Stomach (tissue), 4 donors: Measurements from ENCODE around the gene SOCS1.

ENCODE experiments used
- CTCF ChIP-seq, 7 experiments: fragments of 450-650 bp in 4 of 7; fragments of 200-600 bp in 3 of 7; sonication (generic) in 3 of 7; IDR thresholded peaks; one replicate each; pipeline ENCODE4 v1.5.1; 2016 to 2019; ENCODE audit warnings: antibody characterized with exemption in 7 of 7, control low read depth in 2 of 7, mild to moderate bottlenecking in 1 of 7
- POLR2A ChIP-seq, 4 donors: fragments of 450-650 bp; IDR thresholded peaks; one replicate each; pipeline ENCODE4 v1.6.1; 2016; ENCODE audit warnings: antibody characterized with exemption in 4 of 4, control low read depth in 2 of 4, mild to moderate bottlenecking in 1 of 4, moderate library complexity in 1 of 4
- POLR2AphosphoS5 ChIP-seq, 3 donors: sonication (generic); formaldehyde crosslinking; IDR thresholded peaks; one replicate each; pipeline ENCODE4 v1.6.1; 2016; ENCODE audit warnings: antibody characterized with exemption in 3 of 3

GRCh38 chr16:11280616-11281522, 24.9 kb upstream of the SOCS1 start, which contains the start of gene PRM1:
- TF ChIP-seq POLR2AphosphoS5 (IDR thresholded peaks at IDR 0.05) (no peak), CTCF (IDR thresholded peaks at IDR 0.05) (no peak), POLR2A (IDR thresholded peaks at IDR 0.05) (no peak)
